GM19023 (cell line): ENCODE data around the gene STEAP4.

ENCODE experiments used
- ATAC-seq: cut with Tn5 transposase; IDR thresholded peaks from one replicate; pipeline ENCODE4 v1.9.1; 2021; ENCODE audit warnings: mild to moderate bottlenecking, moderate library complexity; ENCODE audit not compliant: unreplicated experiment

Gene STEAP4

DNA sequence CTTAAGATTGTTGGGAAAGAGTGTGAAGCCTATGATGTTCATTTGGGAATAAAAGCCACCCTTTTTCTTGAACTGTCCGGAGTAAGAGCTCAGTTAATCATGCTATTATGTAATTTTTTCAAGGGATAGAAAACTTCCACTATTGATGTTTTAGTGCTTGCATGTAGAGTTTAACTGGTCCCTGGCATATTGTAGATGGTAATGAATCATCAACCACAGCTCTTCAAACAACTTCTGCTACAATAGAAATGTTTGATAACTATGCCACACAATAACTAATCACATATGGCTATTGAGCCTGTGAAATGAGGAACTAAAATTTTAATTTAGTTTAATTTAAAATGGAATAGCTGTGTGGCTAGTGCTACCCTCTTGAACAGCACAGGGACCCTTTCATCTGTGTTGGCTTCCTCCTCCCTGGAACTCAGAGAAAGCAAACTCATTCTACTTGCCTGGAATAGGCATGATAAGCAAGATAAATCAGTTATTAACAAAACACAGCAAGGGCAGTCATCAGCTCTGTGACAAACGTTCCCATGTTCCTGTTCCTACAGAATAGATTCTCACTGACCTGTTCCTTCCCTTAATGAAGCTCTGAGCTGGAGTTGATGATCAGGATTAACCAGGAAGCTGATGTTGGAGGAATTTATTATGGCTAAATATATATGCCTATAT is 82.0 kb downstream of the STEAP4 start:
- no peak for ATAC-seq

DNA sequence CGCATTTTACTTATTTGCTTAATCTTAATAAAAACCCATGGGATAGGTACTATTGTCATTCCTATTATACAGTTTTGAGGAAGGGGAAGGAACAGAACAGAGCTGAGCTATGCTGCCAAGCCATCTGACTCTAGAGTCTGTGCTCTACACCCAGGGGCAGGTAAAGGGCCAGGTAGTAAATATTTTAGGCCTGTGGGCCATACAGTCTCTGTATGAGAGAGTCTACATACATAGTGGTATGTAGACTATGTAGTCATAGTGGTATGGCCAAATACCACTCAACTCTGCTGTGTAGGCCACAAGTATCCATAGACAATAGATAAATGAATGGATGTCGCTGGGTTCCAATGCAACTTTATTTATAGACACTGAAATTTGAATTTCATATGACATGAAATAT is 83.4 kb downstream of the STEAP4 start:
- no peak for ATAC-seq
